WTC11 (cell line): ENCODE data around the gene NDUFS3. TPM values are rescaled to one million over a fixed set of nuclear protein-coding genes. Genes with fewer than 3 reads are reported as not detected.

Experiments used
- ATAC-seq: fragments of 200-7000 bp; cut with Tn5 transposase; 2 replicates; pipeline ENCODE4 v1.10.0; 2021; ENCODE audit warnings: mild to moderate bottlenecking, moderate library complexity
- CTCF ChIA-PET: fragments of 300-600 bp; sonication (Branson Sonifier 250); formaldehyde crosslinking; loops from one replicate; lab custom pipeline; 2021; ENCODE audit warnings: antibody characterized with exemption; lab: Charles Lee
- POLR2A ChIA-PET: fragments of 350-600 bp; sonication (Branson Sonifier 250); formaldehyde crosslinking; loops from one replicate; lab custom pipeline; 2021; ENCODE audit warnings: antibody characterized with exemption; lab: Charles Lee
- DNase-seq: peaks from one replicate; pipeline ENCODE4 v3.0.0; 2021; ENCODE audit warnings: low spot score
- H3K27ac Mint-ChIP-seq: 2 replicates; pipeline ENCODE4 v1.8.0; 2021; ENCODE audit warnings: mixed read lengths
- H3K27me3 Mint-ChIP-seq: 2 replicates; pipeline ENCODE4 v1.8.0; 2021; ENCODE audit warnings: low read depth, mild to moderate bottlenecking, moderate library complexity, mixed read lengths
- H3K36me3 Mint-ChIP-seq: 2 replicates; pipeline ENCODE4 v1.8.0; 2021; ENCODE audit warnings: mixed read lengths
- H3K4me1 Mint-ChIP-seq: 2 replicates; pipeline ENCODE4 v1.8.0; 2022; ENCODE audit warnings: mixed read lengths
- H3K4me3 Mint-ChIP-seq: 2 replicates; pipeline ENCODE4 v1.8.0; 2021; ENCODE audit warnings: mild to moderate bottlenecking, moderate library complexity, mixed read lengths
- H3K9me3 Mint-ChIP-seq: 2 replicates; pipeline ENCODE4 v1.8.0; 2021; ENCODE audit warnings: mixed read lengths
- AR ChIP-seq: fragments of 250-450 bp; sonication (Bioruptor Pico); IDR thresholded peaks from 2 replicates; pipeline ENCODE4 v1.9.0; 2021; ENCODE audit warnings: mild to moderate bottlenecking
- CREM ChIP-seq: sonication (generic); formaldehyde crosslinking; IDR thresholded peaks from 2 replicates; pipeline ENCODE4 v1.8.1; 2022; ENCODE audit warnings: mild to moderate bottlenecking, missing genetic modification reagents, moderate library complexity
- ELF4 ChIP-seq: sonication (generic); formaldehyde crosslinking; IDR thresholded peaks from 2 replicates; pipeline ENCODE4 v1.8.1; 2022; ENCODE audit warnings: low read depth, mild to moderate bottlenecking, moderate library complexity, missing genetic modification reagents
- EMX1 ChIP-seq: fragments of 250-450 bp; sonication (Bioruptor Pico); IDR thresholded peaks from 2 replicates; pipeline ENCODE4 v1.8.0; 2021; ENCODE audit warnings: mild to moderate bottlenecking
- FOXJ3 ChIP-seq: sonication (generic); formaldehyde crosslinking; IDR thresholded peaks from 2 replicates; pipeline ENCODE4 v1.9.0; 2021; ENCODE audit warnings: missing genetic modification reagents, mild to moderate bottlenecking, borderline replicate concordance
- FOXK1 ChIP-seq: sonication (generic); formaldehyde crosslinking; IDR thresholded peaks from 2 replicates; pipeline ENCODE4 v1.8.0; 2022; ENCODE audit warnings: mild to moderate bottlenecking, moderate library complexity, missing genetic modification reagents
- FOXP4 ChIP-seq: sonication (generic); formaldehyde crosslinking; IDR thresholded peaks from 2 replicates; pipeline ENCODE4 v1.8.0; 2022; ENCODE audit warnings: mild to moderate bottlenecking, missing genetic modification reagents
- HMGA2 ChIP-seq: fragments of 250-450 bp; sonication (Bioruptor Pico); IDR thresholded peaks from 2 replicates; pipeline ENCODE4 v1.4.0; 2021; ENCODE audit warnings: mild to moderate bottlenecking, moderate library complexity
- HMGXB4 ChIP-seq: sonication (generic); formaldehyde crosslinking; IDR thresholded peaks from 2 replicates; pipeline ENCODE4 v1.8.1; 2023; ENCODE audit warnings: mild to moderate bottlenecking, moderate library complexity, missing genetic modification reagents
- IRF2 ChIP-seq: sonication (generic); formaldehyde crosslinking; IDR thresholded peaks from 2 replicates; pipeline ENCODE4 v1.8.0; 2022; ENCODE audit warnings: low read depth, missing genetic modification reagents, borderline replicate concordance
- JUN ChIP-seq: sonication (generic); formaldehyde crosslinking; IDR thresholded peaks from 2 replicates; pipeline ENCODE4 v1.8.0; 2023; ENCODE audit warnings: mild to moderate bottlenecking, missing genetic modification reagents
- MAX ChIP-seq: sonication (generic); formaldehyde crosslinking; IDR thresholded peaks from 2 replicates; pipeline ENCODE4 v1.8.0; 2022; ENCODE audit warnings: mild to moderate bottlenecking, missing genetic modification reagents
- NR1H2 ChIP-seq: sonication (generic); formaldehyde crosslinking; IDR thresholded peaks from 2 replicates; pipeline ENCODE4 v1.9.0; 2021; ENCODE audit warnings: mild to moderate bottlenecking, moderate library complexity, missing genetic modification reagents
- TEAD1 ChIP-seq: sonication (generic); formaldehyde crosslinking; IDR thresholded peaks from 2 replicates; pipeline ENCODE4 v1.8.0; 2022; ENCODE audit warnings: mild to moderate bottlenecking, missing genetic modification reagents
- ZBTB21 ChIP-seq: sonication (generic); formaldehyde crosslinking; IDR thresholded peaks from 2 replicates; pipeline ENCODE4 v1.8.1; 2023; ENCODE audit warnings: mild to moderate bottlenecking, missing genetic modification reagents, borderline replicate concordance
- ZMAT4 ChIP-seq: fragments of 250-450 bp; sonication (Bioruptor Pico); IDR thresholded peaks from 2 replicates; pipeline ENCODE4 v1.9.0; 2021; ENCODE audit warnings: mild to moderate bottlenecking
- ZNF121 ChIP-seq: sonication (generic); formaldehyde crosslinking; IDR thresholded peaks from 2 replicates; pipeline ENCODE4 v1.8.0; 2023; ENCODE audit warnings: missing genetic modification reagents
- ZNF396 ChIP-seq: fragments of 250-450 bp; sonication (Bioruptor Pico); IDR thresholded peaks from 2 replicates; pipeline ENCODE4 v1.8.0; 2021; ENCODE audit warnings: mild to moderate bottlenecking, moderate library complexity, borderline replicate concordance
- ZNF416 ChIP-seq: fragments of 250-450 bp; sonication (Bioruptor Pico); IDR thresholded peaks from 2 replicates; pipeline ENCODE4 v1.9.0; 2021; ENCODE audit warnings: mild to moderate bottlenecking, inconsistent platforms
- total RNA-seq: library from RNA; stranded (reverse); gene quantifications from 3 replicates; pipeline ENCODE4 v1.2.3, GENCODE V29; 2021
- TF ChIP-seq, protein P1 (sequence below): sonication (generic); formaldehyde crosslinking; IDR thresholded peaks from 2 replicates; pipeline ENCODE4 v1.8.1; 2022; ENCODE audit warnings: low read depth, mild to moderate bottlenecking, moderate library complexity, missing genetic modification reagents, borderline replicate concordance

Gene NDUFS3
- total RNA-seq, 1 experiment from 2014 or later, result 140 TPM

GRCh38 chr11:47617417-47617809, 38.5 kb downstream of the NDUFS3 start:
- Mint-ChIP-seq H3K4me3 (no peak overlapping the region), H3K9me3 (no peaks in the 10 kb centered on the region), H3K27me3 (no peaks in the 10 kb centered on the region), H3K36me3 (peaks cover 20% of the 10 kb centered on the region), H3K27ac (no peak overlapping the region), H3K4me1 (no peaks in the 10 kb centered on the region)
- ATAC-seq (no peak), DNase-seq (no peak)
- POLR2A ChIA-PET, result no interaction called here
- TF ChIP-seq FOXJ3 (CRISPR knock-in tag) (no peak), HMGA2 (CRISPR knock-in tag) (no peak), FOXK1 (CRISPR knock-in tag) (no peak), ZNF396 (CRISPR knock-in tag) (no peak), FOXP4 (CRISPR knock-in tag) (no peak), CREM (CRISPR knock-in tag) (no peak), ZBTB21 (CRISPR knock-in tag) (no peak), MAX (no peak), NR1H2 (no peak), HMGXB4 (CRISPR knock-in tag) (no peak), ZNF121 (CRISPR knock-in tag) (no peak), EMX1 (no peak), ZNF416 (CRISPR knock-in tag) (no peak), IRF2 (no peak), JUN (CRISPR knock-in tag) (no peak), TEAD1 (no peak), ELF4 (no peak), ZMAT4 (CRISPR knock-in tag) (no peak), AR (CRISPR knock-in tag) (no peak)
- TF ChIP-seq, protein P1, sequence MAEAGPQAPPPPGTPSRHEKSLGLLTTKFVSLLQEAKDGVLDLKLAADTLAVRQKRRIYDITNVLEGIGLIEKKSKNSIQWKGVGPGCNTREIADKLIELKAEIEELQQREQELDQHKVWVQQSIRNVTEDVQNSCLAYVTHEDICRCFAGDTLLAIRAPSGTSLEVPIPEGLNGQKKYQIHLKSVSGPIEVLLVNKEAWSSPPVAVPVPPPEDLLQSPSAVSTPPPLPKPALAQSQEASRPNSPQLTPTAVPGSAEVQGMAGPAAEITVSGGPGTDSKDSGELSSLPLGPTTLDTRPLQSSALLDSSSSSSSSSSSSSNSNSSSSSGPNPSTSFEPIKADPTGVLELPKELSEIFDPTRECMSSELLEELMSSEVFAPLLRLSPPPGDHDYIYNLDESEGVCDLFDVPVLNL (CRISPR knock-in tag), result no peak
- CTCF ChIA-PET, result interaction anchor here (0.6 to 1.6 kb wide), 7 partner anchors 10 to 205 kb away, joined by 3 to 9 read pairs (median 4); partner anchors contain the start of gene C1QTNF4
